Retinal pigment epithelial cell (primary cell): Measurements from ENCODE around the gene PDS5B.

Experiments
- DNase-seq: peaks from one replicate; pipeline ENCODE4 v3.0.0-alpha.2; 2010; ENCODE audit warnings: low read depth
- H3K4me3 ChIP-seq: 2 replicates; pipeline ENCODE4 v1.5.1; 2011; ENCODE audit warnings: mild to moderate bottlenecking, low read length, control low read depth, moderate library complexity
- CTCF ChIP-seq: conservative IDR thresholded peaks from 2 replicates; pipeline ENCODE4 v1.5.1; 2011; ENCODE audit warnings: low read depth, low read length, control low read depth, inconsistent platforms

Gene PDS5B

GRCh38 chr13:32590266-32590665 lies 4.0 kb downstream of the PDS5B start:
- no peak overlapping the region for H3K4me3 ChIP-seq
- no peak for DNase-seq
- TF ChIP-seq CTCF = no peak

- H3K4me3 ChIP-seq = no peak overlapping the region
- no peak for TF ChIP-seq CTCF
- DNase-seq = no peak
These were observed 5.8 kb downstream of the PDS5B start for GRCh38 chr13:32592082-32592481.

GRCh38 chr13:32594157-32594738 lies 8.0 kb downstream of the PDS5B start:
- no peak overlapping the region for H3K4me3 ChIP-seq
- no peak for TF ChIP-seq CTCF
- DNase-seq = no peak

- H3K4me3 ChIP-seq = no peak overlapping the region
- no peak for DNase-seq
- TF ChIP-seq CTCF = no peak
These were observed 9.1 kb downstream of the PDS5B start for GRCh38 chr13:32595306-32595705.

GRCh38 chr13:32600890-32601289 lies 14.6 kb downstream of the PDS5B start:
- TF ChIP-seq CTCF = no peak
- no peak overlapping the region for H3K4me3 ChIP-seq
- no peak for DNase-seq

GRCh38 chr13:32609428-32609827 lies 23.2 kb downstream of the PDS5B start:
- TF ChIP-seq CTCF = no peak
- no peak for DNase-seq
- no peak overlapping the region for H3K4me3 ChIP-seq

GRCh38 chr13:32610538-32610937 lies 24.3 kb downstream of the PDS5B start:
- no peak for DNase-seq
- TF ChIP-seq CTCF = no peak
- no peak overlapping the region for H3K4me3 ChIP-seq
